Measurements from ENCODE around the gene MPPED1.

DNA sequence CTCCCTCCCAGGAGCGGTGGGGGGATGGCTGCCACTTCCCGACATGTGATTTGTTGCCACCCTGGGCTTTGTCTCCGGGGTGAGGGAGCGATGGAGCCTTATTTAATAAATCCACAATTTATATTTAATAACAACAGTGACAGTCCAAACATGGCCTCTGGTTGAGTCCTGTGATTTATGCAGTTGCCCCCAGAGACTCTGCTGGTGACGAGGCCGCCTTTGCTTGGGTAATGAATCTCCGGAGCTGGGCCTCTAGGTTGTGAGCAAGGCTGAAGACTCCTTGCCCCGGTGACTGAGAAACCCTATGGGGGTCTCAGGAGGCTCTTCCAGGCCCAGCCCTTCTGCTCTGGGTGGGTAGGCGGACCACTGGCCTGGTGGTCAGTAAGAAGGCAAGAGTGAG lies 16.7 kb downstream of the MPPED1 start:
- TF ChIP-seq, protein P1, sequence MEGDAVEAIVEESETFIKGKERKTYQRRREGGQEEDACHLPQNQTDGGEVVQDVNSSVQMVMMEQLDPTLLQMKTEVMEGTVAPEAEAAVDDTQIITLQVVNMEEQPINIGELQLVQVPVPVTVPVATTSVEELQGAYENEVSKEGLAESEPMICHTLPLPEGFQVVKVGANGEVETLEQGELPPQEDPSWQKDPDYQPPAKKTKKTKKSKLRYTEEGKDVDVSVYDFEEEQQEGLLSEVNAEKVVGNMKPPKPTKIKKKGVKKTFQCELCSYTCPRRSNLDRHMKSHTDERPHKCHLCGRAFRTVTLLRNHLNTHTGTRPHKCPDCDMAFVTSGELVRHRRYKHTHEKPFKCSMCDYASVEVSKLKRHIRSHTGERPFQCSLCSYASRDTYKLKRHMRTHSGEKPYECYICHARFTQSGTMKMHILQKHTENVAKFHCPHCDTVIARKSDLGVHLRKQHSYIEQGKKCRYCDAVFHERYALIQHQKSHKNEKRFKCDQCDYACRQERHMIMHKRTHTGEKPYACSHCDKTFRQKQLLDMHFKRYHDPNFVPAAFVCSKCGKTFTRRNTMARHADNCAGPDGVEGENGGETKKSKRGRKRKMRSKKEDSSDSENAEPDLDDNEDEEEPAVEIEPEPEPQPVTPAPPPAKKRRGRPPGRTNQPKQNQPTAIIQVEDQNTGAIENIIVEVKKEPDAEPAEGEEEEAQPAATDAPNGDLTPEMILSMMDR (IDR thresholded peaks at IDR 0.05; ENCODE audit: insufficient read depth, low read depth, low read length), result no peak
- TF ChIP-seq EZH2 (IDR thresholded peaks at IDR 0.05; ENCODE audit: insufficient read depth, low read length), result no peak

All from astrocyte (in vitro differentiated cells and primary cell).